IMR-90 (cell line): ENCODE measurements around the gene ZNF691. TPM values are rescaled to one million over a fixed set of nuclear protein-coding genes. Genes with fewer than 3 reads are reported as not detected.

ENCODE experiments used
- ATAC-seq: fragments of 200-7000 bp; cut with Tn5 transposase; 2 replicates; pipeline ENCODE4 v1.9.1; 2020; ENCODE audit warnings: low read depth, mild to moderate bottlenecking, moderate library complexity
- BruUV-seq: library from RNA; stranded (reverse); fragments of 400-500 nt; replicated peaks from 2 replicates; lab custom pipeline; 2021; lab: Mats Ljungman, UMichigan
- CTCF ChIA-PET: fragments of 300-600 bp; formaldehyde crosslinking; extraction: SDS; loops from one replicate; lab custom pipeline; 2021; ENCODE audit warnings: antibody characterized with exemption; lab: Yijun Ruan, JAX
- POLR2A ChIA-PET: fragments of 300-600 bp; sonication (Branson Sonifier 250); formaldehyde crosslinking; loops from one replicate; lab custom pipeline; 2022; ENCODE audit warnings: antibody characterized with exemption; ENCODE audit not compliant: unreplicated experiment; lab: Charles Lee
- DNase-seq: peaks from one replicate; pipeline ENCODE4 v3.0.0; 2013
- H2AFZ ChIP-seq: replicated peaks from 2 replicates; pipeline ENCODE3; 2013; ENCODE audit warnings: low read length, mild to moderate bottlenecking; ENCODE audit not compliant: poor library complexity
- H2AK5ac ChIP-seq: 2 replicates; pipeline ENCODE4 v1.6.1; 2013; ENCODE audit warnings: low read depth, low read length, inconsistent platforms
- H2AK9ac ChIP-seq: replicated peaks from 2 replicates; pipeline ENCODE3; 2013; ENCODE audit warnings: mild to moderate bottlenecking, low read depth, low read length, moderate library complexity; ENCODE audit not compliant: poor library complexity
- H2BK120ac ChIP-seq: 2 replicates; pipeline ENCODE4 v1.6.1; 2013; ENCODE audit warnings: low read depth, low read length, inconsistent platforms
- H2BK15ac ChIP-seq: 3 replicates; pipeline ENCODE4 v1.6.1; 2013; ENCODE audit warnings: low read depth, low read length, inconsistent platforms
- H2BK20ac ChIP-seq: 2 replicates; pipeline ENCODE4 v1.6.1; 2013; ENCODE audit warnings: low read depth, mild to moderate bottlenecking, inconsistent platforms, low read length, moderate library complexity
- H2BK5ac ChIP-seq: 2 replicates; pipeline ENCODE4 v1.6.1; 2013; ENCODE audit warnings: mild to moderate bottlenecking, low read depth, low read length, inconsistent platforms; ENCODE audit not compliant: poor library complexity, severe bottlenecking
- H3K14ac ChIP-seq: replicated peaks from 2 replicates; pipeline ENCODE4 v1.6.1; 2013; ENCODE audit warnings: low read depth, low read length, inconsistent platforms
- H3K18ac ChIP-seq: 2 replicates; pipeline ENCODE4 v1.6.1; 2013; ENCODE audit warnings: low read depth, low read length, control low read depth
- H3K23ac ChIP-seq: 2 replicates; pipeline ENCODE4 v1.6.1; 2013; ENCODE audit warnings: low read depth, low read length, inconsistent platforms
- H3K27ac ChIP-seq: 2 replicates; pipeline ENCODE4 v1.5.1; 2013; ENCODE audit warnings: mild to moderate bottlenecking, control low read depth, low read length; ENCODE audit not compliant: insufficient read depth
- H3K27me3 ChIP-seq: 2 replicates; pipeline ENCODE4 v1.6.1; 2013; ENCODE audit warnings: low read length; ENCODE audit not compliant: control insufficient read depth, insufficient read depth
- H3K36me3 ChIP-seq: 2 replicates; pipeline ENCODE4 v1.6.1; 2013; ENCODE audit warnings: low read length, mixed read lengths; ENCODE audit not compliant: control insufficient read depth, insufficient read depth
- H3K4ac ChIP-seq: 2 replicates; pipeline ENCODE4 v1.6.1; 2013; ENCODE audit warnings: low read depth, low read length, inconsistent platforms
- H3K4me1 ChIP-seq: 2 replicates; pipeline ENCODE4 v1.6.1; 2013; ENCODE audit warnings: low read length, mixed read lengths; ENCODE audit not compliant: control insufficient read depth, insufficient read depth
- H3K4me2 ChIP-seq: 2 replicates; pipeline ENCODE4 v1.6.1; 2013; ENCODE audit warnings: low read depth, mild to moderate bottlenecking, control low read depth, low read length, moderate library complexity
- H3K4me3 ChIP-seq: 2 replicates; pipeline ENCODE4 v1.5.1; 2013; ENCODE audit warnings: low read depth, mild to moderate bottlenecking, control low read depth, low read length, moderate library complexity; ENCODE audit not compliant: insufficient read depth
- H3K56ac ChIP-seq: 2 replicates; pipeline ENCODE4 v1.6.1; 2013; ENCODE audit warnings: low read length, inconsistent platforms; ENCODE audit not compliant: insufficient read depth; ENCODE audit errors: extremely low read depth
- H3K79me1 ChIP-seq, 2 experiments: 2 replicates each; pipeline ENCODE4 v1.6.1; 2013; ENCODE audit warnings: low read length in 2 of 2, inconsistent platforms in 1 of 2, low read depth in 1 of 2
- H3K9ac ChIP-seq: 2 replicates; pipeline ENCODE4 v1.6.1; 2013; ENCODE audit warnings: low read depth, low read length, control low read depth
- H3K9me1 ChIP-seq: 2 replicates; pipeline ENCODE4 v1.6.1; 2013; ENCODE audit warnings: low read length, inconsistent platforms; ENCODE audit not compliant: insufficient read depth
- H3K9me3 ChIP-seq: 2 replicates; pipeline ENCODE4 v1.6.1; 2013; ENCODE audit warnings: low read length; ENCODE audit not compliant: control insufficient read depth, insufficient read depth
- H4K20me1 ChIP-seq: 2 replicates; pipeline ENCODE4 v1.6.1; 2013; ENCODE audit warnings: low read length, inconsistent platforms; ENCODE audit not compliant: insufficient read depth
- H4K5ac ChIP-seq: 2 replicates; pipeline ENCODE4 v1.6.1; 2013; ENCODE audit warnings: mild to moderate bottlenecking, low read depth, low read length, control low read depth
- H4K8ac ChIP-seq, 2 experiments: 2 replicates each; pipeline ENCODE4 v1.6.1; 2013; ENCODE audit warnings: low read depth in 2 of 2, low read length in 2 of 2, control low read depth in 1 of 2, inconsistent platforms in 1 of 2
- H4K91ac ChIP-seq: 2 replicates; pipeline ENCODE4 v1.6.1; 2013; ENCODE audit warnings: low read depth, low read length, inconsistent platforms; ENCODE audit not compliant: insufficient read depth
- BHLHE40 ChIP-seq: fragments of 150-350 bp; IDR thresholded peaks from 2 replicates; pipeline ENCODE4 v1.6.1; 2016; ENCODE audit warnings: mild to moderate bottlenecking, low read depth, low read length
- CHD1 ChIP-seq: IDR thresholded peaks from 2 replicates; pipeline ENCODE4 v1.6.1; 2012; ENCODE audit warnings: low read depth, low read length, improper control_type of control experiment
- MAZ ChIP-seq: IDR thresholded peaks from 2 replicates; pipeline ENCODE4 v1.6.1; 2012; ENCODE audit warnings: low read depth, mild to moderate bottlenecking, low read length, improper control_type of control experiment, moderate library complexity, borderline replicate concordance
- POLR2A ChIP-seq: IDR thresholded peaks from 2 replicates; pipeline ENCODE4 v1.6.1; 2012; ENCODE audit warnings: mild to moderate bottlenecking, low read depth, low read length
- RAD21 ChIP-seq: IDR thresholded peaks from 2 replicates; pipeline ENCODE4 v1.6.1; 2012; ENCODE audit warnings: low read length, improper control_type of control experiment
- WGBS, 2 experiments: methylation state at CpG; one replicate each; pipeline versions ENCODE4 v1.1.5 to v1.1.7; 2013; ENCODE audit warnings: missing lambda C conversion rate in 2 of 2; ENCODE audit not compliant: insufficient read length in 1 of 2; ENCODE audit errors: extremely low coverage in 2 of 2; 5-methylcytosine and 5-hydroxymethylcytosine counted together
- dilution Hi-C: fragments of 300-500 bp; cut with HindIII; formaldehyde crosslinking; loops from one replicate; pipeline ENCODE4 v1.14.3; 2018; ENCODE audit warnings: low sequenced_read_pairs; ENCODE audit not compliant: unreplicated experiment
- in situ Hi-C: fragments of 300-500 bp; cut with MboI; formaldehyde crosslinking; loops from 3 replicates; pipeline ENCODE4 v1.14.3; 2019; ENCODE audit warnings: low sequenced_read_pairs, inconsistent platforms, mixed read lengths
- intact Hi-C: fragments of 100-400 bp; cut with micrococcal nuclease; formaldehyde crosslinking; loops from 2 replicates; pipeline ENCODE4 v1.10.0; 2022
- polyA plus RNA-seq, 3 experiments: library from polyadenylated mRNA; depleted of rRNA; stranded (reverse); fragments of >200 nt; gene quantifications; 2 replicates each; pipeline ENCODE4 v1.2.3, GENCODE V29; 2012; ENCODE audit warnings: low replicate concordance in 1 of 3
- total RNA-seq: library from RNA; depleted of rRNA; stranded (reverse); fragments of >200 nt; gene quantifications from 2 replicates; pipeline ENCODE4 v1.2.3, GENCODE V29; 2012

ZNF691 gene
- total and polyA plus RNA-seq, 2 of the 4 experiments (the other 2 are of a cell fraction): 6.8 to 13.6 TPM

DNA sequence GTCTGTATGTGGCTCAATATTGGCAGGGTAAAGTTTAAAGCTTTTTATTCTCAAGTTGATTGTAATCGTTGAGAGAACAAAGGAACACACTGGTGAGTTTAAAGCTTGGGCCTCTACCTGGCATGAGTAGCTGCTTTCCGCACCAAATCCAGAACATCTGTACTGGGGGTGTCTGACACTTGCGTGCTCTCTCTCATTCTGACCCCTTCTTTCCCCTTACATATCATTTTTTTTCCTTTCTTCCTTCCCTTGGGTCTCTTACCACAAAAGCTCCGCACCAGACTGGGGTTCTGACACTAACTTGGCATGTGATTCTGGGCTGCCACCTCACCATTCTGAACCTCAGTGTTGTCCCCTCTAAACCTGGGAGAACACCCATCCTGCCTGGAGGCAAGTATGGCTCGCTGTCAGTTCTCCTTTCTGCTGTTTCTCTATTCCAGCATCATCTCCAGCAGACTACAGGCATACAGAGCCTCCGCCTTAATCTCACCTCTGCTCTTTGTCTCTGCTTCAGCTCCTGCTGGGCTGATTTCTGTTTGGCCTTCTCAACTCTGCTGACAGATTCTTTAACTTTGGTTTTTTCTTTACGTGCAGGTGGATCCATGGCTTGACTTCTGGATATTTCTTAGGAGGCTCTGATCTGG, 30.4 kb upstream of the ZNF691 start (continued):
- TF ChIP-seq RAD21: no peak
- no peak for TF ChIP-seq BHLHE40

DNA sequence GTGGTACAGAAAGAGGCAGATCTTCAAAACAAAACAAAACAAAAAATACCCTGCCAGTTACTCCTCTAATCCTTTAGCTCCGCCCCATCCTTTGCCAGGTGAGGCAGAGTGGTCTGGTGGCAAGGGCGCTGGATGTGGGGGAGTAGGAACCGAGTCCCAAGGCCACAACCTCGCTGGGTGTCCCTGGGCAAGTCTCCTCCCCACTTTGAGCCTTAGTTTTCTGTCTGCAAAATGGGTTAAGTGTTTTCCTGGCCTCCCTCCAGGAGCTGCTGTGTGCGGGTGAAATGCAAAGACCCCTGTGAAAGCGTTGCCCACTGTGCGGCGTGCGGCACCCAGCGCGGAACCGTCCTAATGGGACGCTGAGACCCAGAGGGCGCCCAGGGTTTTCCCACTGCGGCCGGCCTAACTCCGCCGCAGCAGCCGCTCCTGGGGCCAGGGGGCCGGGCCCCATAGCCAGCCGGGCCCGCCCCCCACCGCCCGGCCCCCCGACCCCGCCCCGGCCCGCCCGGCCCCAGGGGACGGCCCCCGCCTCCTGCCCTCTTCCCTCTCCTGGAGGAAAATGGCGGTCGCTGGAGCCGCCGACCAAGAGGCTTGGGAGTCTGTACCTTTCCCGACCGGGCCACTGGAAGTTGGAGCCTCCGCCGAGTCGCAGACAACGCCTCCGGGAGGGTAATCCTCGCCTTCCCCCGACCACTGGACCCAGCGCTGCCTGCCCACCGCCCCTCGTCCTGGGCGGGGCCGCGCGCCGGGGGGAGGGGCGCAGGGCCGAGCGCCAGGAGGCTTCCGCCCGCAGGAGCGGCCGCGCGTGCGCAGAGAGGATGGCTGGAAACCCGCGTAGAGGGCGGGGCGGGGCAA, 29.6 kb upstream of the ZNF691 start, which contains the start of the genes ERMAP and SVBP:
Gene ERMAP (plus strand): TSS at position 538 of the 855 bp plus-strand sequence. CDS start 13,327 bp downstream, outside the sequence.
Gene SVBP (minus strand): TSS at position 813 of the 855 bp plus-strand sequence. CDS start 853 bp downstream, outside the sequence.
- peak within 1 kb of the TSS; percentile 100 for H3K4me2 ChIP-seq
- H3K36me3 ChIP-seq: no peaks in the 10 kb centered on the region
- dilution Hi-C loops: no loop called here
- H4K5ac ChIP-seq: peak within 1 kb of the TSS; percentile 94
- no peaks in the 10 kb centered on the region for H4K20me1 ChIP-seq
- peak within 1 kb of the TSS; percentile 88; the same call in 2 of the 3 replicates for H2BK15ac ChIP-seq
- H3K9me1 ChIP-seq: no peaks in the 10 kb centered on the region; the same call in 1 of the 2 replicates
- CTCF ChIA-PET: interaction anchor here (0.8 kb wide), 1 partner anchor 46 kb away, joined by 3 read pairs; no protein-coding TSS in a partner anchor
- no TSS peak for BruUV-seq
- peak within 1 kb of the TSS; percentile 94 for H3K4ac ChIP-seq
- H2AK5ac ChIP-seq: peak within 1 kb of the TSS; percentile 80
- peak within 1 kb of the TSS; percentile 90 for H2AK9ac ChIP-seq
- WGBS, 2 experiments: 0% methylated on average over 17 of the region's 66 CpGs; no CpG with 5 or more reads in 1 of the 2 experiments
- H3K23ac ChIP-seq: peak within 1 kb of the TSS; percentile 92
- in situ Hi-C loops: no loop called here
- peak; percentile 86 for TF ChIP-seq POLR2A
- peak; percentile 89 for TF ChIP-seq MAZ
- TF ChIP-seq CHD1: no peak
- peaks cover 27 to 50% of the 10 kb centered on the region in 2 experiments for H3K79me1 ChIP-seq
- no peaks in the 10 kb centered on the region for H3K27me3 ChIP-seq
- H3K18ac ChIP-seq: peak within 1 kb of the TSS; percentile 92
- intact Hi-C loops: loop anchor here (5.0 kb wide), 1 partner anchor 50 kb away; the partner anchor contains the start of genes C1orf50 and P3H1
- H3K4me1 ChIP-seq: peaks cover 2% of the 10 kb centered on the region; the same call in 1 of the 2 replicates
- H2AFZ ChIP-seq: peak within 1 kb of the TSS; percentile 95
- peak within 1 kb of the TSS; percentile 96 for H3K14ac ChIP-seq
- H3K9me3 ChIP-seq: no peaks in the 10 kb centered on the region
- DNase-seq (peak; percentile 77), ATAC-seq (peak; percentile 96)
- peak within 1 kb of the TSS; percentile 83; the same call in 1 of the 2 replicates for H2BK20ac ChIP-seq
- H3K9ac ChIP-seq: peak within 1 kb of the TSS; percentile 98
- peak within 1 kb of the TSS; percentile 100 for H2BK5ac ChIP-seq
- peak within 1 kb of the TSS; percentile 94 to 99 for H4K8ac ChIP-seq
- POLR2A ChIA-PET: no interaction called here
- H3K56ac ChIP-seq: peak within 1 kb of the TSS; percentile 93
- peak within 1 kb of the TSS; percentile 94 for H3K4me3 ChIP-seq
- peak within 1 kb of the TSS; percentile 97 for H4K91ac ChIP-seq
- peak within 1 kb of the TSS; percentile 100 for H3K27ac ChIP-seq
- H2BK120ac ChIP-seq: peak within 1 kb of the TSS; percentile 96
